GM18511 (cell line): Measurements from ENCODE around the gene ERVV-1.
"Not testable (repeated sequence)": the region's sequence is repeated elsewhere in the genome, so short reads cannot be mapped to it uniquely, and the experiment has no call there.

Experiments used
- ATAC-seq: cut with Tn5 transposase; IDR thresholded peaks from one replicate; pipeline ENCODE4 v1.9.1; 2021; ENCODE audit warnings: mild to moderate bottlenecking, moderate library complexity; ENCODE audit not compliant: unreplicated experiment

ERVV-1 gene, protein sequence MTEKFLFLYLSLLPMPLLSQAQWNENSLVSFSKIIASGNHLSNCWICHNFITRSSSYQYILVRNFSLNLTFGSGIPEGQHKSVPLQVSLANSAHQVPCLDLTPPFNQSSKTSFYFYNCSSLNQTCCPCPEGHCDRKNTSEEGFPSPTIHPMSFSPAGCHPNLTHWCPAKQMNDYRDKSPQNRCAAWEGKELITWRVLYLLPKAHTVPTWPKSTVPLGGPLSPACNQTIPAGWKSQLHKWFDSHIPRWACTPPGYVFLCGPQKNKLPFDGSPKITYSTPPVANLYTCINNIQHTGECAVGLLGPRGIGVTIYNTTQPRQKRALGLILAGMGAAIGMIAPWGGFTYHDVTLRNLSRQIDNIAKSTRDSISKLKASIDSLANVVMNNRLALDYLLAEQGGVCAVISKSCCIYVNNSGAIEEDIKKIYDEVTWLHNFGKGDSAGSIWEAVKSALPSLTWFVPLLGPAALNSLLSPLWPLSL

DNA sequence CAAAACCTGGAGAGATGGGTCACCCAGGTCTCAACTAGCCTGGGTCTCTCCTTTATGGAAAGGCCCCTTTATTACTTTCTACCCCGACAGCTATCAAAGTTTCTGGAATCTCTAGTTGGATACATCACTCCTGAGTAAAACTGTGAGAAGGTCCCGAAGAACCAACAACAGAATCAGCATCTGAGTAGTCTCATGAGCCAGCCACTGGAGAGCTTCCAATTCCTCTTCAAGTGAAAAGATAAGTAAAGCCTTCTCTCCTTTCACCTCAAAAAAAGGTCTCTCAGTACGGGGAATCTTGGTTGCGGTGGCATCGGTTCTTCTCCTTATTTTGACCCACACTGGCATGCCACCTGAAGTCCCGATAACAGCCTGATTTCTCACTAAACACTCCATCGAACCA lies at the start of gene ERVV-1:
Gene ERVV-1, plus strand, starts transcription at position 301 of the 400 bp plus-strand sequence. CDS start 170 bp downstream, outside the sequence.
- no peak for ATAC-seq

GRCh38 chr19:52967772-52968171 lies 45.9 kb upstream of the ERVV-1 start:
- no peak for ATAC-seq

GRCh38 chr19:52981329-52981728 lies 32.4 kb upstream of the ERVV-1 start:
- ATAC-seq = no peak

- ATAC-seq = not testable (repeated sequence)
Observed at GRCh38 chr19:52983167-52983566, 30.6 kb upstream of the ERVV-1 start.

- no peak for ATAC-seq
Observed at GRCh38 chr19:52987221-52987620, 26.5 kb upstream of the ERVV-1 start.

- no peak for ATAC-seq
Observed at GRCh38 chr19:52988506-52988905, 25.2 kb upstream of the ERVV-1 start.

- ATAC-seq = no peak
Observed at GRCh38 chr19:52990759-52991418, 22.8 kb upstream of the ERVV-1 start.

DNA sequence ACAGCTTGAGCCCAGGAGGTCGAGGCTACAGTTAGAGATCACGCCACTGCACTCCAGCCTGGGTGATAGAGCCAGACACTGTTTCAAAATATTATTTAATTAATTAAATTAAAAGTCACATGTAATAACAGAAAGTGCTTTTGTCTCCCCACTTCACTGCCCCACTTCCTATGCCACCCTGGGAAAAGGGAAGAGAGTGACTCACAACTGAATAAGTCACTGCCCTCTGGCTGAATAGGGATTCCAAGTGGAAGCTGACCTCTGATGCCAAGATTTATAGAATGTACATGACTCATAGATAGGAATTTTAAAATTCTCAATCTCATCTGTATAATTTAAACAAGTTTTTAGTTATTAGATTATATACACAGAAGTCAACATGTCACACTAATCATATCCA lies 22.2 kb upstream of the ERVV-1 start:
- ATAC-seq = no peak

DNA sequence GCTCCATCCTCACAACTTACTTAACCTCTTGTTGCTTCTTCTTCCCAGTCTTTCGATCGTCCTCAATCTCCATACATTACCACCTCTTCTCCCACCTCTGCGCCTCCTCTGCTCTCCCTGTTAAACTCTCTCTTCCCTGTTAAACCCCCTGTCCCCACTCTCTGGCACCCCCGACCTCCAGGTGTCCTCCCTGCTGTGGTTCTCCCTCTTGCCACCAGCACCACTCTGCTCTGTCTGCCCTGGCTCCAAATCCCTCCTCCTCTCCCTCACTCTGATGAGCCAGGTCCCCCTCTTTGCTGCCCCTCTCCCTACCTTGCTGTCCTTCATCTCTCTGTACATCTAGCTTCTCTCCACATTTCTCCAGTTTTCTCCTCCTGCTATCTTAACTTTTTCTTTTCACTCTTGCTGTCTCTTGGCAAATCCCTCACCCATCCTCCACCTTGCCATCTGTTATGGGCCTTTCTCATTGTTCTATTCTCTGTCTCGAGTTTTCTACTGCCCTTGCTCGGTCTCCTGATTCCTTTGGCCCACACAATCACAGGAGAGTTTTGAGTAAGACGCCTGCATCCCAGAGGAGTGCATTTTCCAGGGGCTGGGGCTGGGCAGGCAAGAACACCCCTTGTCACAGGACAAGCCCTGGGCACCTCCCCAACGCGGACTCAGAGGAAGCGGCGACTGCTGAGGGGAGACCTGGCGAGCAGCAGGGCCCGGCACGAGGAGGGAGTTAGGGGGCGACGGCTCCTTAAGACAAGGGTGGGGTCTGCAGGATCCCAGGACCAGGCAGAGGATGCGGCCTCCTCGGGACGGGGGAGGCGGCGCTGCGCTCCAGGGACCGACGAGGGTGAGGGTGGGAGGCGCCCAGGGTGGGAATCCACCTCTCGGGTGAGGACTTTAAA lies 21.4 kb upstream of the ERVV-1 start:
- ATAC-seq = no peak

DNA sequence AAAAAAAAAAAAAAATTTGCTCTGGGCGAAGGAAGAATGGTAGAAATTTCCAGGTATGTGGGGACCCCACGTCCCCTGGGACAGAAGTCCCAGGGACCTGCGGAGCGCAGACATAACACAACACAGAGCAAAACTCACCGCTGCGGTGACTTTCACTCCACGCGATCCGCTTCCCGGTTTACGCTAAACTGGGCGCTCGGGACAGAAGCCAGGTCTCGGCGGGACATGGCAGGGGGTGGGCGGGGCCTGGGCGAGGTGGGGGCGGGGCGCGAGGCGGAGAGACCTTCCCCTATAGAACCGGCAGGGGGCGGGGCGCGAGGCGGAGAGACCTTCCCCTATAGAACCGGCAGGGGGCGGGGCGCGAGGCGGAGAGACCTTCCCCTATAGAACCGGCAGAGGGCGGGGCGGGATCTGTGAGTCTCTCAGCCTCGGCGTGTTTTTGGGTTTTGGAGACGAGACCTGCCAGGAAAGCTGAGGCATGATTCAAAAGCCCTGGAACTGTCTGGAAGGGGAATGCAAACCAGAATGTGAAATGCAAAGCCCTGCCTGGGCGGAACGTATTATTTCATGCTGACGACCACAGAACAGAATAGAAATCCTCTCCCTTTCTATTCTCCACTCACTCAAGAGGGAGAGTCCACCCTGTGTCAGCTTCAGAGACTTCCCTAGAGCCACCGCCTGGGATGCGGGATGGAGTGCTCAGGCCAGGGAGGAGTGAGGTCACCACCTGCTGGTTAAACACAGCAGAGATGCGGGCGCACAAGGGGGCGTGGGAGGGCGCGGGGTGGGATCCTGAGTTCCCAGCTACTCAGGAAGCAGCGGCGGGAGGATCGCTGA lies 20.2 kb upstream of the ERVV-1 start:
- ATAC-seq = no peak

GRCh38 chr19:52995711-52996110 lies 18.0 kb upstream of the ERVV-1 start:
- ATAC-seq = no peak

DNA sequence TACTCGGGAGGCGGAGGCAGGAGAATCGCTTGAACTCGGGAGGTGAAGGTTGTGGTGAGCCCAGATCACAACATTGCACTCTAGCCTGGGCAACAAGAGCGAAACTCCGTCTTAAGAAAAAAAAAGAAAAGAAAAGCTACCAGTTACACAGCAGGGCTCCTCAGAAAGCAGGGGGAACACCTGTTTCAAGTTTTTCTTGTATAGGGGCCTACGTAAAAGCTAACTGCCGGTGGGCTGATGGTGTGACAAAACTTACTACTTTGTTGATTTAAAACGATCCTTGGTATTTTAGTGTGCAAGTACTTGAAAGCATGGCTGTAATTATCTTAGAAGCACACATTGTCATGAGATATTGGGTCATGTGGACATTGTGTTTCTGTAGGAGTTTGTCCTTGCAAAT lies 15.7 kb upstream of the ERVV-1 start:
- ATAC-seq = no peak

DNA sequence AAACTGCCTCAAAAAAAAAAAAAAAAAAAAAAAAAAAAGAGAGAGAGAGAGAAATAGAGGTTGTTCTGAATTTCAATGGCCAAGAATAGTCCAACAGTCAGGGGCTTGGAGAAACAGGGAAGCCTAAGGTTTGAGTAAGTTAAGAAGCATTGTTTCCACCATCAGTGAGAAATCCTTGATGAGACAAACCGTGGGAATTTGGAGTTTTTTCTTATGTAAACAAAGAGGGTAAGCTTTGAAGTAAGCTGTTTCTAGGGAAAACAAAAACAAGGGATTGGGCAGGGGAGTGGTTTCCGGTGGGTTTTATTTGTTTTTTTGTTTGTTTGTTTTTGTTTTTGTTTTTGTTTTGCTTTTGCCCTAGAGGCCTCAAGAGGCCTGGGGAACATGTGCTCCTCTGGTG lies 11.2 kb upstream of the ERVV-1 start:
- no peak for ATAC-seq

GRCh38 chr19:53004242-53004641 lies 9.5 kb upstream of the ERVV-1 start:
- ATAC-seq = no peak

DNA sequence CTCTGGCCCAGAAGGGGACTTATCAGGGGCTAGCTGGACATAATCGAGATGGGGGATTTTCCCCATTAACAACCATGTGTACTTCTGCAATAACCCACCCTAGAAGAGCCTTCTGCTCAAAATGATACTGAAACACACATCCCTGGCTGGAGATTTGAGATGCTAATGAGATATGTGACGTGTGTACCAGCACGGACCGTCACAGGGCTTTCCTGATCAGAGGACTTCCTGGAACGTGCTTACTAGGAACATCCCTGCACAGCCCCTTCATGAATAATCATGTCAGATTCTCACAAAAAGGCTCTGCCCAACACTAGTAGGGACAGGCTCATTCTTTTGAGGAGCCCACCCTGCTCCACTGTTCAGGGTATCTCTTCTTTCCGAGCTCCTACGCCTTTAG lies 6.5 kb upstream of the ERVV-1 start:
- no peak for ATAC-seq

DNA sequence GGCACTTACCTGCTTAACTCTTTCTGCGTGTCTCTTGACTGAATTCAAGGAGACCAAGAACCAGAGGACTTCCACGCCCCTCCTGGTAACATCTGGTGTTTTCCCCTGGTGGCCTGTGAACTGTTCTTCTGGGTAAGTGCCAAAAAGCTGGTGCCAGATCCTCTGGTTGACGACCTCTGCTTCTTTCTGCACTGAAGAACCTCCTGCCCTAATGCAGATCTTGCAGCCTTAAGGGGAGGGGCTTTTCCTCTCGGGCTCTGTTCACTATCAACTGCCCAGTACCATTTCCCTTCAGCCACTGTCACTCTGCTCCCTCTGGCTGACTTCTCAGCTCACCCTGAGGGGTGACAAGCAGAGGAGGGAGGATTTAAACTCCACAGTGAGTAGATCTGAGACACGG lies 6.1 kb upstream of the ERVV-1 start:
- ATAC-seq = no peak

- no peak for ATAC-seq
Observed at GRCh38 chr19:53008061-53008778, 5.5 kb upstream of the ERVV-1 start.

- ATAC-seq = no peak
Observed at GRCh38 chr19:53010494-53010893, 3.2 kb upstream of the ERVV-1 start.

- no peak for ATAC-seq
Observed at GRCh38 chr19:53012006-53012405, 1.7 kb upstream of the ERVV-1 start.

- no peak for ATAC-seq
Observed at GRCh38 chr19:53015159-53015558, 1.4 kb downstream of the ERVV-1 start.
